CD14-positive monocyte (primary cell): ENCODE data around the gene PIGBOS1. TPM values are rescaled to one million over a fixed set of nuclear protein-coding genes. Genes with fewer than 3 reads are reported as not detected.

Experiments used
- DNase-seq, 3 donors: peaks; one replicate each; pipeline ENCODE4 v3.0.0-alpha.2; 2011 to 2022
- H2AFZ ChIP-seq: 2 replicates; pipeline ENCODE4 v1.6.0; 2012; ENCODE audit warnings: mild to moderate bottlenecking, low read depth, low read length, inconsistent platforms; ENCODE audit not compliant: insufficient read depth, poor library complexity, severe bottlenecking
- H3K27ac ChIP-seq, 2 donors: 1 replicate in 1 of 2; 2 replicates in 1 of 2; pipeline ENCODE4 v1.5.1; 2012 to 2013; ENCODE audit warnings: low read length in 2 of 2, control low read depth in 1 of 2, inconsistent platforms in 1 of 2, low read depth in 1 of 2, mild to moderate bottlenecking in 1 of 2
- H3K27me3 ChIP-seq, 2 donors: one replicate each; pipeline versions ENCODE4 v1.6.0 to v1.6.1; 2011 to 2013; ENCODE audit warnings: low read length in 2 of 2; ENCODE audit not compliant: control insufficient read depth in 2 of 2, insufficient read depth in 2 of 2
- H3K36me3 ChIP-seq, 2 donors: replicated peaks in 1 of 2; 1 replicate in 1 of 2; 2 replicates in 1 of 2; pipeline versions ENCODE4 v1.5.1 to v1.6.1; 2012 to 2013; ENCODE audit warnings: low read length in 2 of 2, control low read depth in 1 of 2, inconsistent platforms in 1 of 2, mild to moderate bottlenecking in 1 of 2; ENCODE audit not compliant: insufficient read depth in 2 of 2, control insufficient read depth in 1 of 2
- H3K4me1 ChIP-seq, 2 donors: 1 replicate in 1 of 2; 2 replicates in 1 of 2; pipeline versions ENCODE4 v1.5.1 to v1.6.1; 2012 to 2013; ENCODE audit warnings: low read length in 2 of 2, control low read depth in 1 of 2, inconsistent platforms in 1 of 2, mild to moderate bottlenecking in 1 of 2, moderate library complexity in 1 of 2; ENCODE audit not compliant: insufficient read depth in 2 of 2, control insufficient read depth in 1 of 2
- H3K4me2 ChIP-seq: replicated peaks from 2 replicates; pipeline ENCODE3; 2012; ENCODE audit warnings: low read length, moderate library complexity, mild to moderate bottlenecking; ENCODE audit not compliant: poor library complexity, severe bottlenecking; ENCODE audit errors: extremely low read depth
- H3K4me3 ChIP-seq, 3 experiments: fragments of 200-600 bp in 1 of 3; sonication (generic) in 1 of 3; replicated peaks in 1 of 3; 1 replicate in 2 of 3; 2 replicates in 1 of 3; pipeline ENCODE4 v1.5.1; 2011 to 2013; ENCODE audit warnings: low read length in 3 of 3, mild to moderate bottlenecking in 3 of 3, control low read depth in 2 of 3, low read depth in 2 of 3, inconsistent platforms in 1 of 3, moderate library complexity in 1 of 3
- H3K79me2 ChIP-seq: 2 replicates; pipeline ENCODE4 v1.6.0; 2012; ENCODE audit warnings: mild to moderate bottlenecking, control low read depth, inconsistent platforms, low read length, moderate library complexity; ENCODE audit not compliant: insufficient read depth
- H3K9ac ChIP-seq: 2 replicates; pipeline ENCODE4 v1.6.0; 2017; ENCODE audit warnings: low read length, mild to moderate bottlenecking; ENCODE audit not compliant: insufficient read depth, poor library complexity, severe bottlenecking
- H3K9me3 ChIP-seq, 2 donors: replicated peaks in 1 of 2; 1 replicate in 1 of 2; 2 replicates in 1 of 2; pipeline versions ENCODE4 v1.5.1 to v1.6.1; 2012 to 2013; ENCODE audit warnings: low read length in 2 of 2, control low read depth in 1 of 2; ENCODE audit not compliant: control insufficient read depth in 1 of 2, insufficient read depth in 1 of 2
- H4K20me1 ChIP-seq: 2 replicates; pipeline ENCODE4 v1.6.0; 2012; ENCODE audit warnings: mild to moderate bottlenecking, low read length, control low read depth, moderate library complexity; ENCODE audit not compliant: insufficient read depth
- H3K27ac Mint-ChIP-seq, 7 donors: one replicate each; pipeline ENCODE4 v1.8.0; 2020; ENCODE audit warnings: mild to moderate bottlenecking in 7 of 7, mixed read lengths in 7 of 7, moderate library complexity in 6 of 7, inconsistent platforms in 2 of 7
- H3K27me3 Mint-ChIP-seq, 3 donors: one replicate each; pipeline ENCODE4 v1.8.0; 2021 to 2022; ENCODE audit warnings: low read depth in 3 of 3, mild to moderate bottlenecking in 3 of 3, mixed read lengths in 3 of 3, moderate library complexity in 3 of 3, inconsistent platforms in 1 of 3
- H3K36me3 Mint-ChIP-seq, 2 donors: one replicate each; pipeline ENCODE4 v1.8.0; 2020; ENCODE audit warnings: mixed read lengths in 2 of 2, inconsistent platforms in 1 of 2, mild to moderate bottlenecking in 1 of 2
- H3K4me1 Mint-ChIP-seq: one replicate; pipeline ENCODE4 v1.8.0; 2020; ENCODE audit warnings: mild to moderate bottlenecking, mixed read lengths
- H3K4me3 Mint-ChIP-seq, 2 donors: one replicate each; pipeline ENCODE4 v1.8.0; 2020; ENCODE audit warnings: mild to moderate bottlenecking in 2 of 2, mixed read lengths in 2 of 2, moderate library complexity in 1 of 2
- H3K9me3 Mint-ChIP-seq, 7 donors: one replicate each; pipeline ENCODE4 v1.8.0; 2020 to 2022; ENCODE audit warnings: mixed read lengths in 7 of 7, mild to moderate bottlenecking in 6 of 7, moderate library complexity in 6 of 7, inconsistent platforms in 2 of 7
- WGBS: methylation state at CpG from one replicate; pipeline ENCODE4 v1.1.5; 2013; ENCODE audit warnings: missing lambda C conversion rate; ENCODE audit not compliant: insufficient coverage; 5-methylcytosine and 5-hydroxymethylcytosine counted together
- intact Hi-C, 2 donors: fragments of 100-400 bp; cut with micrococcal nuclease; formaldehyde crosslinking; loops; one replicate each; pipeline versions ENCODE4 v1.15.0 to v1.15.1; 2023
- polyA plus RNA-seq, 3 donors: library from polyadenylated mRNA; depleted of rRNA in 1 of 3; unstranded in 2 of 3; stranded (reverse) in 1 of 3; fragments of 300-500 nt in 2 of 3; fragments of >200 nt in 1 of 3; fragmentation: Illumina TruSeq in 2 of 3; gene quantifications; 1 replicate in 2 of 3; 2 replicates in 1 of 3; pipeline ENCODE4 v1.2.3, GENCODE V29; 2012 to 2021
- TF ChIP-seq, protein P1 (sequence below): fragments of 200-600 bp; IDR thresholded peaks from one replicate; pipeline ENCODE4 v1.8.0; 2022; ENCODE audit warnings: antibody characterized with exemption, mild to moderate bottlenecking

The PIGBOS1 gene
- polyA plus RNA-seq, 3 donors, result 29.4 to 69.7 (median 67.3) TPM

DNA sequence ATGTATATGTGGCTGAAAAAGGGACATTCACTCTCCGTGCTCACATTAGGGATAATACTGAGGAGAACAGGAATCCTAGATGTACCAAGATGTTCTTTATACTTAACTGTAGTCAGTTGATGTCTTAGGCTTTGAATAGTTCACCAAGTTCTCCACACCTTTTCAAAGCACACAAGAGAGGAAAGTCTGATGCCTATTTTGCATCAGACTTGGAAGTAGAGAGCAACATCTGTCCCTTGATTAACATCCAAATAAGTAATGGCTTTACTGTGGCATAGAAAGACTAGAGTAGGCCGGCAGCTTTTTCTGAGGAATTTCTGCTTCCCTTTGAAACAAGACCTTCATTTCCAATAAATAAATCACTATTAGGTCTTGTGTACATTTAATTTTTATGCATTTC, 34.1 kb upstream of the PIGBOS1 start:
- Histone ChIP-seq H3K9ac (no peak overlapping the region), H3K9me3 (no peaks in the 10 kb centered on the region), H3K4me2 (no peak overlapping the region), H3K4me1 (no peaks in the 10 kb centered on the region), H2AFZ (no peak overlapping the region), H3K27me3 (no peaks in the 10 kb centered on the region), H3K27ac (no peak overlapping the region), H4K20me1 (no peaks in the 10 kb centered on the region), H3K4me3 (no peak overlapping the region), H3K79me2 (no peaks in the 10 kb centered on the region), H3K36me3 (peaks cover 41 to 96% of the 10 kb centered on the region in 2 donors)
- TF ChIP-seq, protein P1, sequence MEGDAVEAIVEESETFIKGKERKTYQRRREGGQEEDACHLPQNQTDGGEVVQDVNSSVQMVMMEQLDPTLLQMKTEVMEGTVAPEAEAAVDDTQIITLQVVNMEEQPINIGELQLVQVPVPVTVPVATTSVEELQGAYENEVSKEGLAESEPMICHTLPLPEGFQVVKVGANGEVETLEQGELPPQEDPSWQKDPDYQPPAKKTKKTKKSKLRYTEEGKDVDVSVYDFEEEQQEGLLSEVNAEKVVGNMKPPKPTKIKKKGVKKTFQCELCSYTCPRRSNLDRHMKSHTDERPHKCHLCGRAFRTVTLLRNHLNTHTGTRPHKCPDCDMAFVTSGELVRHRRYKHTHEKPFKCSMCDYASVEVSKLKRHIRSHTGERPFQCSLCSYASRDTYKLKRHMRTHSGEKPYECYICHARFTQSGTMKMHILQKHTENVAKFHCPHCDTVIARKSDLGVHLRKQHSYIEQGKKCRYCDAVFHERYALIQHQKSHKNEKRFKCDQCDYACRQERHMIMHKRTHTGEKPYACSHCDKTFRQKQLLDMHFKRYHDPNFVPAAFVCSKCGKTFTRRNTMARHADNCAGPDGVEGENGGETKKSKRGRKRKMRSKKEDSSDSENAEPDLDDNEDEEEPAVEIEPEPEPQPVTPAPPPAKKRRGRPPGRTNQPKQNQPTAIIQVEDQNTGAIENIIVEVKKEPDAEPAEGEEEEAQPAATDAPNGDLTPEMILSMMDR, result no peak
- no peak for DNase-seq
- no peaks in the 10 kb centered on the region for H3K27me3 Mint-ChIP-seq
- H3K4me3 Mint-ChIP-seq, result no peak overlapping the region
- peaks cover 53 to 66% of the 10 kb centered on the region in 2 donors for H3K36me3 Mint-ChIP-seq
- no CpG with 5 or more reads among the region's 2 CpGs for WGBS
- no peaks in the 10 kb centered on the region for H3K4me1 Mint-ChIP-seq
- no peak overlapping the region for H3K27ac Mint-ChIP-seq
- H3K9me3 Mint-ChIP-seq, result no peaks in the 10 kb centered on the region
- intact Hi-C loops, result no loop called here

DNA sequence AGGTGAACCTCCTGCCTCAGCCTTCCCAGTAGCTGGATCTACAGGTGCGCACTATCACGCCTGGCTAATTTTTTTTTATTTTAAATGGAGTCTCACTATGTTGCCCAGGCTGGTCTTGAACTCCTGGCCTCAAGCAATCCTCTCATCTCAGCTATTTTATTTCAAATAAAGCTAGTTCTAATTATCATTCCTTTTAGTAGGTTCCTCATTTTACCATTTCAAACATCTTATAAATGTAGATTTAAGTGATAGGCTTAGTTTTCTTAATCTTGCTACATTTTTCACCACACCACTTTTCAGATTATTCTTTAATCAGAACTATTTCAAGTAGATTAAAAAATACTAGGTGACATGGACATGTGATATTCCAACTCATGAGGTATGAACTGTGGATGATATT, 30.4 kb upstream of the PIGBOS1 start:
- Histone ChIP-seq H3K4me2 (no peak overlapping the region), H3K36me3 (peaks cover 30 to 85% of the 10 kb centered on the region in 2 donors), H2AFZ (no peak overlapping the region), H3K9ac (no peak overlapping the region), H4K20me1 (no peaks in the 10 kb centered on the region), H3K27ac (no peak overlapping the region), H3K4me3 (no peak overlapping the region), H3K4me1 (no peaks in the 10 kb centered on the region), H3K9me3 (no peaks in the 10 kb centered on the region), H3K79me2 (no peaks in the 10 kb centered on the region), H3K27me3 (no peaks in the 10 kb centered on the region)
- TF ChIP-seq, protein P1, result no peak
- H3K4me1 Mint-ChIP-seq, result peaks cover under 1% of the 10 kb centered on the region
- peak overlapping the region in 1 of 7 donors; percentile 73 for H3K27ac Mint-ChIP-seq
- no CpG with 5 or more reads among the region's 2 CpGs for WGBS
- intact Hi-C loops, result no loop called here
- peaks cover 0 to 2% (median 0%) of the 10 kb centered on the region in 7 donors for H3K9me3 Mint-ChIP-seq
- H3K4me3 Mint-ChIP-seq, result no peak overlapping the region
- DNase-seq, result no peak
- H3K36me3 Mint-ChIP-seq, result peaks cover 41 to 71% of the 10 kb centered on the region in 2 donors
- H3K27me3 Mint-ChIP-seq, result no peaks in the 10 kb centered on the region
